Hindlimb muscle (tissue), 1 donor: ENCODE results near the gene FHDC1. TPM values are rescaled to one million over a fixed set of nuclear protein-coding genes. Genes with fewer than 3 reads are reported as not detected.
A peak's percentile ranks its signal among the peaks of the same experiment; 100 is the strongest.

Experiments used
- DNase-seq: peaks from one replicate; pipeline ENCODE4 v3.0.0-alpha.2; 2013
- polyA plus RNA-seq: library from polyadenylated mRNA; unstranded; fragments of 120-200 nt; gene quantifications from one replicate; pipeline ENCODE4 v1.2.1, GENCODE V29; 2013; ENCODE audit not compliant: insufficient read length

FHDC1 gene
- polyA plus RNA-seq, 1 donor = 5.9 TPM

- no peak for DNase-seq
Measured at GRCh38 chr4:152961014-152961772, 25.1 kb downstream of the FHDC1 start.

- DNase-seq = no peak
Measured at GRCh38 chr4:152961773-152962115, 25.6 kb downstream of the FHDC1 start.

GRCh38 chr4:152962150-152962549 lies 26.0 kb downstream of the FHDC1 start:
- DNase-seq = no peak

GRCh38 chr4:152964335-152964734 lies 28.2 kb downstream of the FHDC1 start:
- DNase-seq = no peak

- DNase-seq = no peak
Measured at GRCh38 chr4:152965611-152966010, 29.5 kb downstream of the FHDC1 start.

GRCh38 chr4:152967907-152968306 lies 31.8 kb downstream of the FHDC1 start:
- DNase-seq = no peak

GRCh38 chr4:152968806-152969394 lies 32.8 kb downstream of the FHDC1 start:
- DNase-seq = no peak

- peak; percentile 20 for DNase-seq
Measured at GRCh38 chr4:152970102-152970820, 34.1 kb downstream of the FHDC1 start.

GRCh38 chr4:152971053-152971452 lies 34.9 kb downstream of the FHDC1 start:
- no peak for DNase-seq

GRCh38 chr4:152972821-152973628 lies 36.9 kb downstream of the FHDC1 start:
- peak; percentile 89 for DNase-seq

GRCh38 chr4:152973629-152974467 lies 37.7 kb downstream of the FHDC1 start:
- DNase-seq = peak; percentile 23

GRCh38 chr4:152974468-152975379 lies 38.6 kb downstream of the FHDC1 start:
- no peak for DNase-seq

- no peak for DNase-seq
Measured at GRCh38 chr4:152975380-152976211, 39.5 kb downstream of the FHDC1 start.

GRCh38 chr4:152976212-152976761 lies 40.2 kb downstream of the FHDC1 start:
- no peak for DNase-seq

GRCh38 chr4:152979731-152980330 lies 43.7 kb downstream of the FHDC1 start:
- no peak for DNase-seq

GRCh38 chr4:152981278-152981677 lies 45.2 kb downstream of the FHDC1 start:
- no peak for DNase-seq

GRCh38 chr4:152981842-152982241 lies 45.7 kb downstream of the FHDC1 start:
- DNase-seq = no peak

- no peak for DNase-seq
Measured at GRCh38 chr4:152983221-152983620, 47.1 kb downstream of the FHDC1 start.

GRCh38 chr4:152983774-152984411 lies 47.8 kb downstream of the FHDC1 start:
- no peak for DNase-seq
